ENCODE results near the gene ACP7.
"Not testable (repeated sequence)": the region's sequence is repeated elsewhere in the genome, so short reads cannot be mapped to it uniquely, and the experiment has no call there.

The ACP7 gene

DNA sequence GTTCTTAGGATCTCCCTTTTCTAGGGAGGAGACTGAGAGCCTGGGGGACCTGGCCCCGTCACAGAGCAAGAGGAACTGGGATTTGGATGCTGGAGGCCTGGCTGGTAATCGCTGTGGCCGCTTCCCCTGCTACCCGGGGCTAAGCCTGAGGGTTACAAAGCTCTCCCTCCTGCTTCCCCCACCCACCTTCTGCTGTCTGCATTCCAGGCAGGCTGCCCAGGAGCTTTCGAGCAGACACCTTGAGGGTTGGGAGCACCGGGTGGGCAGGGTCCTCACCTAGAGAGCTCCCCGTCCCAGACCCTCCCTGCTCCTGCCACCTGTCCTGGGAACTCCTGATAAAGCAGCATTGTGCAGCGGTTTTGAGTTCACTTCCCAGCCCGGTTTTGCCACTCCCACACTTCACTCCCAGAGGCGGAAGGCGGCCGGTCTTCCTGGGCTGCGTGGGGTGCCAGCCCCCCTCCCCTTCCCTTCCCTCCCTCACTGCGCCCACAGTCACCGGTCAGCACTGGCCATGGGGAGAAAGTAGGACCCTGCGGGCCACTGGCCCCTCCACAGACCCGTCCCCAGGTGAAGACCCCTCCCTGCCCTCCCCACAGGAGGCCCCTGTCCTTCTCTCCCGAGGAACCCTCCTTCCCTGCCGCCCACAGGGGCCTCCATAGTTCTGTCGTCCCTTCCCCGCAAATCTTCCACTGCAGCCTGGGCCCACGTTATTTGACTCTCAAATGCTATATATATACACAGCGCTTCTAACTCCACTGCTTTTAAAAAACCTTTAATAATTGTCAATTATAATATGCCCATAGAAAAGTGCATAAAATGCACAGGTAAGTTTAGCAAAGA is 49.5 kb downstream of the ACP7 start:
- no peak for DNase-seq

DNA sequence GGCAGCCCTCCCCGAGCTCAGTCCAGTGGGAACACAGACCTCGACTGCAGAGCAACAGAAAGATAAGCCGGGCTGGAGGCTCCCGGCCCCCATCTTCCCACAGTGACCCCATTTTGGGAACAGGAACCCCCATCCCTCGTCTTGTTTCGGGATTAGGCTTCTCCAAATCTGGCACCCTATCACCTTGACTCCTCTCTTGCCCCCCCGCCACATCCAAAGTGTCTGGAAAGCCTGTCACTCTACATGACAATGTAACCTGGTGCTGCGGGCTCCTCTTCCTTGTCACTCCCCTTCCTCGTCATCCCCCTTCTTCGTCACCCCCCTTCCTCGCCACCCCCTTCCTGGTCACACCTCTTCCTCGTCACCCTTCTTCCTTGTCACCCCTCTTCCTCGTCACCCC is 51.5 kb downstream of the ACP7 start:
- no peak for DNase-seq

DNA sequence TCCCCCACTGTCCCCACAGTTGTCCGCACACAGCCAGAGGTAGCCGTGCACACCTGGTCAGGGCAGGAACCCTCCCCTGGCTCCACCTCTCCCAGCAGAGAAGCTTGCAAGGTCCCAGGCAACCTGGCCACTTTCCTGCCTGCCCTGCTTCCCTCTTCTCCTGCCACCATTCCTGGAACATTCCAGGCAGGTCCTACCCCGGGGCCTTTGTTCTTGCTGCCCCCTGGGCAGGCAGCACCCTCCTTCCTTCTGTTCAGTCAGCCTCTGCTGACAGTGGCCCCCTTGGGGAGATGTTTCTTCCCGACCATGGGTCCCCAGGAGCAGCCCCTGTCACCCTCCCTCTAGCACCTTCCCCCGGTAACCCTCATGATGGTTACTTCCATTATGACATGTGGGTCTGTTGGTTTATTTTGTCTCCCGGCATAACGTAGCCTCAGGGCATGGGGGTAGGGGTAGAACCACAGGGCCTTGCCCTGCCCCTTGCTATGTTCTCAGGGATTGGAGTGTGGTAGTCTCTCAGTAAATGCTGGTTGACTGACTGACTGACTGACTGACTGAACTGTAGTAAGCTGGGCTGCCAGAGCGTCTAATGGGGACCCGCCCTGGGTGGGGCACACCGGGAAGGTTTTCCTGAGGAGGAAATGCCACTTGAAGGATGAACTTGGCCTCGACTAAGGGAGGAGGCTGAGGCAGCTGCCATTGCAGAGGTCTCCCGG is 52.2 kb downstream of the ACP7 start:
- DNase-seq: no peak

DNA sequence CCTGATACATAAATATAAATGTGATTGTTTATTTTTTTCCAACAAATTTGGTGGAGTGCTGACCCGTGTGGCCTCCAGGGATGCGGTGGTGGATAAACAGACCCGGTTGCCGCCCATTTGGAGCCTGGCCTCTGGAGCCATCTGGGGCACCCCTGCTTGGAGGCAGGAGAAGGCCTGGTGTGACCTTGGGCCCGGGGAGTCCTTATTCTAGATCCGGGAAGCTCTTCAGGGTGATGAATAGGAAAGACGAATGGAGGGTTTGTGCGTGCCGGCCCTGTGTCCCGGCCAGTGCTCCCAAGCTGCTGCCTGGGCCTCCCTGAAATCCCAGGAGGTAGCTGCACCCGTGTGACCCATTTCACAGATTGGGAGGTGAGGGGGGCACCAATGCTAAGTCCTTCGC is 53.0 kb downstream of the ACP7 start:
- DNase-seq: no peak

DNA sequence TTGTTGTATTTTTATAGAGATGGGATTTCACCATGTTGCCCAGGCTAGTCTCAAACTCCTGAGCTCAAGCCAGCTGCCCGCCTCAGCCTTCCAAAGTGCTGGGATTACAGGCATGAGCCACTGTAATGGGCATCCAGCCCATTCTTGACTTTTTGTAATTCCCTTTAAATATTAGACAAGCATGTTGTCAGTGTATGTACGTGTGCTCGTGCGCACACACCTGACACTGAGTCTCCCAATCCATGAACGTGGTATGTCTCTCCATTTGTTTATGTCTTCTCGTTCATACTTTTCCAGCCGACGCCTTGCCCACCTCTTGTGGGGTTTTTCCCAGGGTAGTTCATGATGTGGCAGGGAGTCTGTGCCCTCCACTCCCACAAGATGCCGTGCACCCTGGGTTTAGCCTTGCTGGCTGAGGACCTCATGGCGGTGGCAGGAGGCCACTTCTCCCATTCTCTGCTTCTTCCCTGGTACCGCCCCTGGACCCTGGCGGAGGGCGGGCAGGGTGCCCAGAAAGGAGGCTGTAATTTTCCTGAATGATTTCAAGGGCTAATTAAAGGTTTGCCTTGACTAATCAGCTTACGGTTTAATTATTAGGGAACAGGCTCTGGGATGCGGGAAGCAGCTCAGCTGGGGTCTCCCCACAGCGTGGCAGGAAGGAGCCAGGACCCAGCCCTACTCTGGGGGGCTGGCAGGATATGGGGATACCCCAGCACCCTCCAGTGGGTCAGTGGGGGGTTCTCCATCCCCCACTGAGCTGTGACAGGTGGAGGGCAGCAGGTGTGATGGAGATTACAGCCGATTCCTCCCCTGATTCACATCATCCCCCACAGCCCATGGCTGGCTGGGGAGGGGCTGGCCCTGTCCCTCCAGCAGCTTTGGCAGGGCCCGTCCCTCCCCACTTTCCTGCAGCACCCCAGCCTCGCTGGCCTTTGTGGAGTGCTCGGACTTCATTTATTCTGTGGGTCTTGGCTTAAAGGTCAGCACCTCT is 54.3 kb downstream of the ACP7 start:
- no peak for DNase-seq

DNA sequence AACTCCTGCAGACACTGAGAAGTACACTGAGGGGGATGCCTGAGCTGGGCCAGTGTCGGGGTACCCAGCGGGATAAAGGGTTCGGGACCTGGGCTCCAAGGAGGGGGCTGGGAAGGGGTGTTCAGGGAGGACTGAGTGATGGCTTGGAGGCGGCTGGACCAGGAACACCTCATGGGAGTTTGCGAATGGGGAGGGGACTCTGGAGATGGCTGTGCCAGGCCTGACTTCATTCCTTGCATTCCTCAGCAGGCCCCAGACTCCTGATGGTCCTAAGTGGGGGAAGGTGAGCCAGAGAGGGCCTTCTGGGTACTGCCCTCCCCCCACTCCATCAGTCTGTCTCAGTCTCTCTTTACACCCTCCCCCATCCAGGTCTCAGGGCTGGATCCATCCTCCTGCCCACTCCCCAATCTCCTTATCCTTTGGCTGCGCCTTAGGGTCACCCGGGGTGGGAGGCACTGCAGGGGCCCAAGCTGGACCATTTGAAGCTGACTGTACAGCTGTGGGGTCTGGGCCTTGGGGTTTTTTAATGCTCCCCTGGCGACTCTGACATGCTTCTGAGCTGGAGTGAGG is 55.2 kb downstream of the ACP7 start:
- no peak for DNase-seq

DNA sequence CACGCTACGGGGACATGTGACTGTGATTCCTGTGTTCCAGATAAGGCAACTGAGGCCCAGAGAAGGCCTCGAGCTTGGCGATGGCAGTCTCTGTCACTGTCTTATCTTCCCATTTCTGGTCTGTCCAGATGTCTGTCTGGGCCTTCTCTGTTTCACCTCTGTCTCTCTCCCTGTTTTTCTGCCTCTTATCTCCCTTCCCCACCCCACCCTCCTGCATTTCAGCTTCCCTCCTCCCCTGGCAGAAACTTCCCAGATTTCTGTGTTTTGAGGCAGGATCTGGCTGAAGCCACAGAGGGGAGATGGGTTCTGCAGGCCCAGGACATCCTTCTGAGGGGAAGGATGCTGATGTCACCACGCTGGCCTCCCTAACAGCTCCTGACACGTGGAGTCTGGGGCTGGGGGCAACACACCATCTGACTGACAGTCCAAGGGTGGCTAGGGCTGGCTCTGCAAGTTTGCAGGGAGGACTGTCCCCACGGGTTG is 55.8 kb downstream of the ACP7 start:
- DNase-seq: no peak

DNA sequence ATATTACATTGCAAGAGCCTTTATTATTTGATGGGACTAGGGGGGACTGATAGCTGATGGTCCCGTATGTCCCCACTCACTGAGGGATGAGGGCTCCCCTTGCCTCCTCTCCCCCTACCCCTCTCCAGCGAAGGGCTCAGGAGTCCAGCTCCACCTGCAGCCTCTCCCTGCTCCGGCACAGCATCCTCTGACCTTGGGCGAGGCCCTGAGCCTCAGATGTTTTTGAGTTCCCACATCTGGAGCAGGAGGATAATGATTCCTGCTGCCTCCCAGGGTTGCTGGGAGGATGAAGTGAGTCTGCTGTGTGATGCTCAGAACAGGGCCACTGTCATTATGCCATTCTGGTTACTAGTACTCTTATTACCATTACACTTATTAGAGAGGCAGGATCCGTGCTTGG is 56.4 kb downstream of the ACP7 start:
- no peak for DNase-seq

DNA sequence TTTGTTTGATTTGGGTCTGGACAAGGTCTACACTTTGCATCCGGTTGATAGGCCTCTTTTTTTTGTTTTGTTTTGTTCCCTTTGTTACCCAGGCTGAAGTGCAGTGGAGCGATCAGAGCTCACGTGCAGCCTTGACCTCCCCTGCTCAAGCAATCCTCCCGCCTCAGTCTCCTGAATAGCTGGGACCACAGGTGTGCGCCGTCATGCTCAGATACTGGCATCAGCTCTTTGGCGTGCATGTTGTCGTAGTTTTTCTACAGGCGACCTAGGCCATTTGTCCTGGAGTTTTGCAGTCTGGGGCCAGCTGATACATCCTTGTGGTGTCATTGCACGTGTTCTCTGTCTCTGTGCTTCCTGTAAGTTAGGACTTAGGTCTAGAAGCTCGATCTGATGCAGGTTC is 57.8 kb downstream of the ACP7 start:
- no peak for DNase-seq

DNA sequence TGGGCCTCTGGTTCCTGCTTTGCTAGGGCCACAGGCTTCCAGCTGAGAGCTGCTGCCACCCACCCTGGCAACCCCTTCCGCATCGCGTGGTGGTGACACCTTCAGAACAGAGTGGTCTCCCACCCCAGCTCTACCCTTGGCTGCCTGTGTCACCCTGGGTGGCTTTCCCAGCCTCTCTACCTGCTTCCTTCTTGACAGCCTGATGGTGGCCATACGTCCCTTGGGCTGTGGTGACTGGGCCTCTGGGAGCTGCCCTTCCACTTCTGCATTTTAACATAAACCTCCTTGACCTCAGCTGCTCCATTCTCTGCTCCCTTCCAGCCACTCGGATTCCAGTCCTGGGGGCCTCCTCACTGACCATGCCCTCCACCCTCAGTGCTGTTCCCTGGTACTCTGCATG is 58.5 kb downstream of the ACP7 start:
- DNase-seq: no peak

DNA sequence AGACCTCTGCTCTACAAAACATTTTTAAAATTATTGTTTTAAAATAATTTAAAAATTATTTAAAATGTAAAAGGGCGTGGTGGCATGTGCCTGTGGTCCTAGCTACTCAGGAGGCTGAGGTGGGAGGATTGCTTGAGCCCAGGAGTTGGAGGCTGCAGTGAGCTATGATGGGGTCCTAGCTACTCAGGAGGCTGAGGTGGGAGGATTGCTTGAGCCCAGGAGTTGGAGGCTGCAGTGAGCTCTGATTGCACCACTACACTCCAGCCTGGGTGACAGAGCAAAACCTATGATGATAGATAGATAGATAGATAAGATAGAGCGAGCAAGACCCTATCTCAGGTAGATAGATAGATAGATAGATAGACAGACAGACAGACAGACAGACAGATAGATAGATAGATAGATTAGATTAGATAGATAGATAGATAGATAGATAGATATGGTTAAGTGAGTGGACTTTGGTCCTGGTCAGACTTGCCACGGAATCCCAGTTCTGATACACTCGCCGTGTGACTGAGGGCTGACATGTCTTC is 59.7 kb downstream of the ACP7 start:
- not testable (repeated sequence) for DNase-seq

DNA sequence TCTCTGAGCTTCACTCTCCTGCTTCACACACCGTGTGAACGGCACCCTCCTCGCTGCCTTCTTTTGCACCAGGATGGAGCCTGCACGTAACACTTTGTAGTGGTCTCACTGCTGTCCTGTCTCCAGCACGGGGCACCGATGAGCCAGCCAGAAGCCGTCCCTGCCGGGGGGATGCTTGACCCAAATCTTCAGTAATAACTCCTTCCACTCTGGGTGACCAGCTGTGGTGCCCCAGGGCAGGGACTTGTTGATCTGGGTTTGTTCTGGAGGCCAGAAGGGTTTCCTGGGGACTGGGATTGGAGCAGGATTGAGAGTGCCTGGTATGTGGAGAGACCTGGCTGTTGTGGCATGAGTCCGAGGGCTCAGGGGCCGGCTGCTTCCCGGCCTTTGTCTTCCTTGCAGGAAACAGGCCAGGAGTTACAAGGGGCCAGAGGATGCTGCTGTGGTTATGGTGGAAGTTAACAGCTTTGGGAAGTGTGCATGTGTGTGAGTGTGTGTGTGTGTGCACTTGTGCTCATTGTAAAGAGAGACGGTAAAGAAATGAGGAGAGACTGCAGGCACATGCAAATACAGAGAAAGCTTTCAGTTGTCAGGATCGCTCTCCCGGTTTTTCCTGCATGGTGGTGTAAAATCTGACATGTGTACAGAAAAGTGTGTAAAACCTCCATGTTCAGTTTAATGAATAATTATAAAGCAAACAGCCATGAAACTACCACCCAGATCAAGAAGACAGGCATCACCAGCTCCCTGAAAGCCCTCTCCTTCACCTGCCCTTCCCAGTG is 60.3 kb downstream of the ACP7 start:
- no peak for DNase-seq

DNA sequence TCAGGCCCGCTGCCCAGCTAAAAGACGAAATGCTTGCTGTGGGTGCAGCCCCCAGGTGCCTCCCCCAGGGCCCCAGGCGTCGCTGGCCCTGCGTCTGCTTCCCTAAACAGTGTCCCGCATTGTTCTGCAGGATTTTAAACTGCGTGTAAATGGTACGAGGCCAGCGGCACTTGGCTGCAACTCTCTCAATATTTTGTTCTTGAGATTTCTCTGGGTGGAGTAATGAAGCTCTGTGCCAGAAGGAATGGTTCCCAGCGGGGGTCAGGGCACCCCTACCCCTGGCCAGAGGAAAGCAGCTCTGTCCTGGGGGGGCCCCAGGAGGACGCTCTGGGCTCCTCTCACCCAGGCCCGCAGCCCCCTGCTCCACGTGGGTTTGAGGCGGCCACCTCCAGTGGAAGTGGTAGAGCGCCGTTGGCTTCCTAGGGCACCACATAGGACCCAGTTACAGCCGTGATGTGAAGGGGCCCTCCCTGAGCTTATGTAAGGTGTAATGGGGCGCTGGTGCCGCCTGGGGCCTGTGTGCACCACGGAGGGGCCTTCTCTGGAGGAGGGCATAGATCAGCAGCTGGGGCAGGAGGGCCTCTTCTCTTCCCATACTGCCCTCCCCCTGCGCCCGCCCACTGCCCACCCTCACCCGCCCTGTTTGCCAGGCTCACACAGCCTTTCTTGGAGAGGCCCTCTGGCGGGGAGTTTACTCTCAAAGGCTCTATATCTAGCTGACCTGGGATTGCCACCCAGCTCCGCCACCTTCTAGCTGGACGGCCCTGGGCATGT is 61.2 kb downstream of the ACP7 start:
- no peak for DNase-seq

DNA sequence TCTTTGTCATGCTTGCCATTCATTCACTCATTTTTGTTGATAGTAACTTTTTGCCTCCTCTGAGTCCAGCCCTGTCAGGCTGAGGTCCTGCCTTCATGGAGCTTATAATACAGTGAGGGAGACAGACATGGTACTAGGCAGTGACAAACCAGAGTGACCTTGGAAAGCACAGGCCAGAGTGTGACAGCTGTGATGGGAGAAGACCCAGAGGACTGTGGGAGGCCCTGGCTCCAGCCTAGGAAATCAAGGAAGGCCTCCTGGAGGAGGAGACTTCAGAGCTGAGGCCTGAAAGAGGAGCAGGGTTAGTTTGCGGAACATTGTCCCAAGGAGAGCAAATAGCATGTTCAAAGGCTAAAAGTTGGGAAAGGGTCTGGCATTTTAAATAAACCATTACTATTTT is 61.9 kb downstream of the ACP7 start:
- DNase-seq: no peak

DNA sequence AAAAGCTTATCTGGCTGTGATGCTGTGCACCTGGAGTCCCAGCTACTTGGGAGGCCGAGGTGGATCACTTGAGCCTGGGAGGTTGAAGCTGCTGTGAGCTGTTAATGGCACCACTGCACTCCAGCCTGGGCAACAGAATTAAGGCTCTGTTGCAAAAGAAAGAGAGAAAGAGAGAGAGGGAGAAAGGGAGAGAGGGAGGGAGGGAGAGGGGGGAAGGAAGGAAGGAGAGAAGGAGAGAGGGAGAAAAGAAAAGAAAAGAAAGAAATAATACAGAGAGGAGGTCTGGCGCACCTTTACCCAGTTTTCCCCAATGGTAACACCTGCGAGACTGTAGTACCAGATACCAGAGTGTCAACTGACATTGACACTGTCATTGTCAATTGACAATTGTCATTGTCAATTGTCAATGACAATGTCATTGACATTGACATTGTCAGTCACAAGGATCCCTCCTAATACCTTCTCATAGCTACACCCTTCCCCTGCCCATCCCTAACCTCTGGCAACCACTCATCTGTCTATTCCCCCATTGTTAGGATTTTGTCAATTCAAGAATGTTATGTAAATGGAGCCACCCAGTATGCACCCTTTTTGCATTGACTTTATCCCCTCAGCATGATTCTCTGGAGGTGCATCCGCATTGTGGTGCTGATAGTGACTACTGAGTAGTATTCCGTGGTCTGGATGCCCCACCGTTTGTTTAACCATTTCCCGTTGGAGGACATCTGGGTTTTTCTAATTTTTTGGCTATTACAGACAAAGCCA is 62.7 kb downstream of the ACP7 start:
- no peak for DNase-seq

DNA sequence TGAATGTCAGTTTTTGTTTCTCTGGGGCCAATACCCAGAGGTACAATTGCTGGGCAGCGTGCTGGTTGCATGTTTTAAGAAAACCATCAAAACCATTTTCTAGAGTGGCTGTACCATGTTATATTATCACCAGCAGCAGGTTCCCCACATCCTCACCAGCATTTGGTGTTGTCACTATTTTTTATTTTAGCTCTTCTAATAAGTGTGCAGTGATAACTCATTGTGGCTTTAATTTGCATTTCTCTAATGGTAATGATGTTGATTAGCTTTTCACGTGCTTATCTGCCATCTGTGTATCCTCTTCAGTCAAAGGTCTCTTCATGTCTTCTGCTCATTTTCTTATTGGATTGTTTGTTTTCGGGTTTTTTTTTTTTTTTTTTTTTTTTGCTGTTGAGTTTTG is 63.3 kb downstream of the ACP7 start:
- DNase-seq: no peak

DNA sequence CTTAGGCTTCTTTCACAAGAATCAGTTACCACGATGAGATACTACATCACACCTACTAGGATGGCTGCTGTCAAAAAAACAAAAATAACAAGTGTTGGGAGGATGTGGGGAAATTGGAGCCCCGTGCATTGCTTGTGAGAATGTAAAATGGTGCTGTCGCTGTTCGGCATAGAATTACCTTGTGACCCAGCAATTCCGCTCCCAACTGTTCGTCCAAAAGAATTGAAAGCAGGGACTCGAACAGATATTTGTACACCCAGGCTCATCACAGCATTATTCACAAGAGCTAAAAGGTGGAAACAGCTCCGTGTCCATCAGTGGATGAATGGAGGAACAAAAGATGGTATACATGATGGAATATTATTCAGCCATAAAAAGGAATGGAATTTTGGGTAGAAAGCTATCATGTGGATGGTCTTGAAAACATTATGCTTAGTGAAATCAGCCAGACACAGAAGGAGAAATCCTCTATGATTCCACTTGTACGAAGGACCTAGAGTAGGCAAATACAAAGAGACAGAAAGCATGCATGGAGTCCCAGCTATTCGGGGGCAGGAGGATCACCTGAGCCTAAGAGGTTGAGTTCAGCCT is 64.9 kb downstream of the ACP7 start:
- no peak for DNase-seq

DNA sequence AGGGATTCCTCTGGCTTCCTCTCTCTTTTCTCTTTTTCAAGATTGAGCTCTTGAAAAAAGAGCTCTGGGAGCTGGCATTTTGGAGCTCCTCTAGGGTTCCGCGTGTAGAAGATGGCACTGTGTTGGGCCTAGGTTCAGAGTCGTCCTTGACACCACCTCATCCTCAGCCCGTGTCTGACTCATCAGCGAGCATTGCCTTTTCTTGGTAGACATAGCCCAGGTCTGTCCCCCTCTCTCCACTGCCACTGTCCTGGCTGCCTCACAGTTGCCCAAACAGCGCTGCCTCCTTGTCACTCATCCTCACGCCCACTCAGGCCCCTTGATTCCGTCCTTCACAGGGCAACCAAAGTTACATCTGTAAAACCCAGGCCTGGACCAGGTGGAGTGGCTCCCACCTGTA is 66.1 kb downstream of the ACP7 start:
- no peak for DNase-seq

DNA sequence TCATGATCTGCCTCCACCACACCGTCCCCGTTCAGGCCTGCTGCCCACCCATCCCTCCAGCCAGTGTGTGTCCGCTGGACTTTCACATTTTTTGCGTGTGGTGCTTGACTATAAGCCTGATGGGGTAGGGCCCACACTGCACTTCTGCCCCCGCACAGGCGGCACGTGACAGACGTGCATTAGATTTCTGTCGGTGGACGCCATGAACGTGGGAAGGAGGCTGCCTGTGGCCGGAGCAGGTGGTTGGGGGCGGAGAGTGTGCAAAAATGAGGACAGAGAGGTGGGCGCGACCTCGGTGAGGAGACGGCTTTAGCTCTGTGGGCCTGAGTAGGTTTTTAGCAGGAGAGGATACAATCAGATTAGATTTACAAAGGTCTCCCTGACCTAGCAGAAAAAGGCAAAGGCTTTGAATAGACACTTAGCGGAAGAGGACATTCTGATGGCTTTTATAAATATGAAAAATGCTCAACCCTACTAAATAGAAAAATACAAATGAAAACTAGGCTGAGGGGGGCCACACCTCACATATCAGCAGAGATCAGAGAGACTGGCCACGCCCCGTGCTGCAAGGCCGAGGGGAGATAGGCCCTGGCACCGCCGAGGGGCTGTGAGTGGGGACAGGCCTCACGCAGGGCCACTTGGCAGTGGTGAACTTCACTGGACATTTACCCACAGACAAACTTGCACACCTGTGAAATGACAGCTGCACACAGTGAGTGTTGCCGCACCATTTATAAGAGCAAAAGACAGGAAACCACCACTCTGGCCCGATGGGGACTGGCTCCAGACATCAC is 66.8 kb downstream of the ACP7 start:
- DNase-seq: no peak
